Gastrocnemius medialis (tissue), 4 donors: ENCODE results near the gene KHNYN. TPM values are rescaled to one million over a fixed set of nuclear protein-coding genes. Genes with fewer than 3 reads are reported as not detected.

Source experiments
- ATAC-seq, 2 donors: fragments of 150-250 bp; one replicate each; pipeline ENCODE4 v1.9.1; 2016
- DNase-seq, 2 donors: peaks; one replicate each; pipeline ENCODE4 v3.0.0-alpha.2; 2019
- H3K27ac ChIP-seq, 4 donors: fragments of 200-600 bp; sonication (generic); 1 replicate in 1 of 4; 2 replicates in 3 of 4; pipeline ENCODE4 v1.5.1; 2016 to 2018; ENCODE audit warnings: mild to moderate bottlenecking in 2 of 4, moderate library complexity in 1 of 4
- H3K27me3 ChIP-seq, 3 donors: fragments of 200-600 bp; sonication (generic) in 2 of 3; 1 replicate in 1 of 3; 2 replicates in 2 of 3; pipeline versions ENCODE4 v1.5.1 to v1.6.0; 2016 to 2019; ENCODE audit warnings: mild to moderate bottlenecking in 1 of 3, moderate library complexity in 1 of 3
- H3K36me3 ChIP-seq, 2 donors: fragments of 200-600 bp; sonication (generic) in 1 of 2; one replicate each; pipeline ENCODE4 v1.5.1; 2017 to 2018
- H3K4me1 ChIP-seq, 2 donors: fragments of 200-600 bp; sonication (generic) in 1 of 2; one replicate each; pipeline ENCODE4 v1.5.1; 2016 to 2017; ENCODE audit warnings: mild to moderate bottlenecking in 2 of 2
- H3K4me3 ChIP-seq, 4 donors: fragments of 200-600 bp; sonication (generic) in 3 of 4; 1 replicate in 1 of 4; 2 replicates in 3 of 4; pipeline ENCODE4 v1.5.1; 2016 to 2019; ENCODE audit warnings: mild to moderate bottlenecking in 2 of 4
- H3K9me3 ChIP-seq, 3 donors: fragments of 200-600 bp; sonication (generic) in 2 of 3; 1 replicate in 1 of 3; 2 replicates in 2 of 3; pipeline ENCODE4 v1.5.1; 2016 to 2019
- POLR2A ChIP-seq, 2 donors: fragments of 450-650 bp; IDR thresholded peaks; one replicate each; pipeline ENCODE4 v1.6.1; 2017; ENCODE audit warnings: antibody characterized with exemption in 2 of 2, mild to moderate bottlenecking in 2 of 2, moderate library complexity in 2 of 2
- in situ Hi-C, 4 donors: fragments of 200-750 bp; cut with MboI; loops; one replicate each; pipeline versions ENCODE4 v1.15.0 to v1.8.0; 2017; ENCODE audit warnings: low sequenced_read_pairs in 4 of 4
- intact Hi-C: fragments of 100-400 bp; cut with DNase I; formaldehyde crosslinking; loops from one replicate; pipeline ENCODE4 v1.15.1; 2023; ENCODE audit warnings: low total_unique reads
- total RNA-seq, 4 donors: library from RNA; depleted of rRNA; stranded (reverse); fragments of >200 nt; gene quantifications; one replicate each; pipeline versions ENCODE4 v1.1.0 to v1.2.3, GENCODE V29; 2016
- TF ChIP-seq, protein P1 (sequence below), 5 experiments: fragments of 450-650 bp in 3 of 5; fragments of 200-600 bp in 2 of 5; sonication (generic) in 2 of 5; IDR thresholded peaks in 4 of 5; conservative IDR thresholded peaks in 1 of 5; 1 replicate in 4 of 5; 2 replicates in 1 of 5; pipeline ENCODE4 v1.5.1; 2016 to 2019; ENCODE audit warnings: antibody characterized with exemption in 5 of 5, mild to moderate bottlenecking in 3 of 5, moderate library complexity in 3 of 5

The KHNYN gene
- total RNA-seq, 4 donors from 2014 or later = 35.1 to 50.5 (median 44.7) TPM

DNA sequence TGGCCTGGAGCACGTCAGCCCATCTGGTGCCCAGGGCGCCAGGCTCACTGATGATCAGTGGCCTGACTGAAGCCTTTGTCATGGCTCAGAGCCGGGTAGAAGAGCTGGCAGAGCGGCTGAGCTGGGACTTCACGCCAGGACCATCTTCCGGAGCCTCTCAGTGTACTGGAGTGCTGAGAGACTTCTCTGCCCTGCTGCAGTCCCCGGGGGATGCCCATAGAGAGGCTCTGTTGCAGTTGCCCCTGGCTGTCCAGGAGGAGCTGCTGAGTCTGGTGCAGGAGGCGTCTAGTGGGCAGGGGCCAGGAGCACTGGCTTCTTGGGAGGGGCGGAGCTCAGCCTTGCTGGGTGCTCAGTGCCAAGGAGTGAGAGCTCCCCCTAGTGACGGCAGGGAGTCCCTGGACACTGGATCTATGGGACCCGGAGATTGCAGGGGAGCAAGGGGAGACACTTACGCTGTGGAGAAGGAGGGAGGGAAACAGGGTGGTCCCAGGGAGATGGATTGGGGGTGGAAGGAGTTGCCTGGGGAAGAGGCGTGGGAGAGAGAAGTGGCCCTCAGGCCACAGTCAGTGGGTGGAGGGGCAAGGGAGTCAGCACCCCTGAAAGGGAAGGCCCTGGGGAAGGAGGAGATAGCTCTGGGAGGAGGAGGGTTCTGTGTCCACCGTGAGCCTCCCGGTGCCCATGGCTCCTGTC, 2.0 kb downstream of the KHNYN start:
- peaks cover 19 to 22% of the 10 kb centered on the region in 2 donors for H3K4me1 ChIP-seq
- DNase-seq = peak; percentile 76 to 87
- H3K27ac ChIP-seq = peak overlapping the region; percentile 85 to 90 (median 86)
- H3K9me3 ChIP-seq = no peaks in the 10 kb centered on the region
- no peak for TF ChIP-seq POLR2A (IDR thresholded peaks at IDR 0.05)
- TF ChIP-seq, protein P1, sequence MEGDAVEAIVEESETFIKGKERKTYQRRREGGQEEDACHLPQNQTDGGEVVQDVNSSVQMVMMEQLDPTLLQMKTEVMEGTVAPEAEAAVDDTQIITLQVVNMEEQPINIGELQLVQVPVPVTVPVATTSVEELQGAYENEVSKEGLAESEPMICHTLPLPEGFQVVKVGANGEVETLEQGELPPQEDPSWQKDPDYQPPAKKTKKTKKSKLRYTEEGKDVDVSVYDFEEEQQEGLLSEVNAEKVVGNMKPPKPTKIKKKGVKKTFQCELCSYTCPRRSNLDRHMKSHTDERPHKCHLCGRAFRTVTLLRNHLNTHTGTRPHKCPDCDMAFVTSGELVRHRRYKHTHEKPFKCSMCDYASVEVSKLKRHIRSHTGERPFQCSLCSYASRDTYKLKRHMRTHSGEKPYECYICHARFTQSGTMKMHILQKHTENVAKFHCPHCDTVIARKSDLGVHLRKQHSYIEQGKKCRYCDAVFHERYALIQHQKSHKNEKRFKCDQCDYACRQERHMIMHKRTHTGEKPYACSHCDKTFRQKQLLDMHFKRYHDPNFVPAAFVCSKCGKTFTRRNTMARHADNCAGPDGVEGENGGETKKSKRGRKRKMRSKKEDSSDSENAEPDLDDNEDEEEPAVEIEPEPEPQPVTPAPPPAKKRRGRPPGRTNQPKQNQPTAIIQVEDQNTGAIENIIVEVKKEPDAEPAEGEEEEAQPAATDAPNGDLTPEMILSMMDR (IDR thresholded peaks at IDR 0.05 in 4 of 5, conservative IDR thresholded peaks at IDR 0.05 in 1 of 5) = peak; percentile 79 to 92 (median 88)
- in situ Hi-C loops = loop anchor here (5.0 to 25.0 kb wide), 6 partner anchors 64 to 1119 kb away; partner anchors contain the start of genes GMPR2 (in 3 of the 4), NEDD8 (in 3 of the 4), ADCY4 (in 1 of the 4) and BCL2L2 (in 1 of the 4)
- ATAC-seq = peak; percentile 51 to 70
- peak overlapping the region in 3 of 4 donors; percentile 62 to 81 (median 76) for H3K4me3 ChIP-seq
- H3K36me3 ChIP-seq = peaks cover 0 to 28% of the 10 kb centered on the region in 2 donors
- intact Hi-C loops = loop anchor here (1.0 to 10.0 kb wide), 4 partner anchors 65 to 877 kb away; partner anchors contain the start of genes THTPA, TINF2 and ZFHX2
- H3K27me3 ChIP-seq = no peaks in the 10 kb centered on the region

- TF ChIP-seq, protein P1 (IDR thresholded peaks at IDR 0.05 in 4 of 5, conservative IDR thresholded peaks at IDR 0.05 in 1 of 5) = no peak
- no peak for TF ChIP-seq POLR2A (IDR thresholded peaks at IDR 0.05)
- in situ Hi-C loops (loop anchor here (5.0 to 25.0 kb wide), 6 partner anchors 65 to 1120 kb away; partner anchors contain the start of genes GMPR2 (in 3 of the 4), NEDD8 (in 3 of the 4), ADCY4 (in 1 of the 4) and BCL2L2 (in 1 of the 4)), intact Hi-C loops (loop anchor here (10.0 kb wide), 1 partner anchor 878 kb away; the partner anchor contains the start of genes THTPA and ZFHX2)
- peak overlapping the region; percentile 4 to 87 (median 85) for H3K27ac ChIP-seq
- peaks cover 22 to 26% of the 10 kb centered on the region in 2 donors for H3K4me1 ChIP-seq
- H3K9me3 ChIP-seq = no peaks in the 10 kb centered on the region
- H3K36me3 ChIP-seq = peaks cover 0 to 35% of the 10 kb centered on the region in 2 donors
- no peak overlapping the region for H3K4me3 ChIP-seq
- no peaks in the 10 kb centered on the region for H3K27me3 ChIP-seq
- ATAC-seq (no peak), DNase-seq (no peak)
These were observed 2.7 kb downstream of the KHNYN start for GRCh38 chr14:24432259-24433131.

DNA sequence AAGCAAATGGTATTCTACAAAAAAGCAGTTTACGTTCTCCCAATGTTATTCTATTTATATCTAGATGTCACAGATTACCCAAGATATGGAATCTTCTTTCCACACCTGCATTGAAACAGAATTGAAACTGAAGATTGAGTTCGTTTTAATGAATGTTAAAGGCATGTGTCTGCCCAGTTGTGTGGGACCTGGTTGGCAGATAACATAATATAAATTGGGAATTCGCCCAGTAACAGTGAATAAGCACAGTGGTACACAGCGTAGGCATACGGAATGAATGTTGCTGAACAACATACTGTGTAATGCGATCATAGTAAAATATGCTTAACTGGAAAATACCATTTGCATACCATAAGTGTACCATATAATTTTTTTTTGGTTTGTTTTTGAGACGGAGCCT, 4.3 kb downstream of the KHNYN start:
- H3K9me3 ChIP-seq = no peaks in the 10 kb centered on the region
- DNase-seq = no peak
- peaks cover 27 to 37% of the 10 kb centered on the region in 2 donors for H3K4me1 ChIP-seq
- H3K27ac ChIP-seq = no peak overlapping the region
- TF ChIP-seq, protein P1 (IDR thresholded peaks at IDR 0.05 in 4 of 5, conservative IDR thresholded peaks at IDR 0.05 in 1 of 5) = no peak
- no peak for TF ChIP-seq POLR2A (IDR thresholded peaks at IDR 0.05)
- in situ Hi-C loops (loop anchor here (5.0 to 25.0 kb wide), 6 partner anchors 67 to 1122 kb away; partner anchors contain the start of genes GMPR2 (in 3 of the 4), NEDD8 (in 3 of the 4), ADCY4 (in 1 of the 4) and BCL2L2 (in 1 of the 4)), intact Hi-C loops (loop anchor here (10.0 kb wide), 1 partner anchor 879 kb away; the partner anchor contains the start of genes THTPA and ZFHX2)
- ATAC-seq = no peak
- no peak overlapping the region for H3K4me3 ChIP-seq
- H3K36me3 ChIP-seq = peaks cover 0 to 50% of the 10 kb centered on the region in 2 donors
- H3K27me3 ChIP-seq = no peaks in the 10 kb centered on the region

- Histone ChIP-seq H3K36me3 (peaks cover 0 to 57% of the 10 kb centered on the region in 2 donors), H3K9me3 (no peaks in the 10 kb centered on the region), H3K4me3 (no peak overlapping the region), H3K4me1 (peaks cover 21 to 38% of the 10 kb centered on the region in 2 donors), H3K27ac (peak overlapping the region in 1 of 4 donors; percentile 68), H3K27me3 (no peaks in the 10 kb centered on the region)
- DNase-seq (no peak), ATAC-seq (no peak)
- in situ Hi-C loops = loop anchor here (5.0 to 25.0 kb wide), 6 partner anchors 67 to 1122 kb away; partner anchors contain the start of genes GMPR2 (in 3 of the 4), NEDD8 (in 3 of the 4), ADCY4 (in 1 of the 4) and BCL2L2 (in 1 of the 4)
- TF ChIP-seq POLR2A (IDR thresholded peaks at IDR 0.05) = no peak
- TF ChIP-seq, protein P1 (IDR thresholded peaks at IDR 0.05 in 4 of 5, conservative IDR thresholded peaks at IDR 0.05 in 1 of 5) = no peak
- intact Hi-C loops = loop anchor here (5.0 to 10.0 kb wide), 2 partner anchors 122 to 880 kb away; partner anchors contain the start of genes LTB4R, LTB4R2, THTPA and ZFHX2
These were observed 4.9 kb downstream of the KHNYN start for GRCh38 chr14:24434676-24435075.
